A549 treated with RU486 at 1 μM for 4 hours (cell line): ENCODE measurements around the gene FNBP1L. TPM values are rescaled to one million over a fixed set of nuclear protein-coding genes. Genes with fewer than 3 reads are reported as not detected.

Source experiments
- total RNA-seq: library from RNA; stranded (reverse); fragments of 200-300 nt; extraction: Qiagen RNA extraction; gene quantifications from 5 replicates; pipeline ENCODE4 v1.2.3, GENCODE V29; 2022; ENCODE audit warnings: low read depth

Gene FNBP1L
- 7.5 to 20.5 TPM (median 18.3 TPM) in 5 replicates for total RNA-seq

DNA sequence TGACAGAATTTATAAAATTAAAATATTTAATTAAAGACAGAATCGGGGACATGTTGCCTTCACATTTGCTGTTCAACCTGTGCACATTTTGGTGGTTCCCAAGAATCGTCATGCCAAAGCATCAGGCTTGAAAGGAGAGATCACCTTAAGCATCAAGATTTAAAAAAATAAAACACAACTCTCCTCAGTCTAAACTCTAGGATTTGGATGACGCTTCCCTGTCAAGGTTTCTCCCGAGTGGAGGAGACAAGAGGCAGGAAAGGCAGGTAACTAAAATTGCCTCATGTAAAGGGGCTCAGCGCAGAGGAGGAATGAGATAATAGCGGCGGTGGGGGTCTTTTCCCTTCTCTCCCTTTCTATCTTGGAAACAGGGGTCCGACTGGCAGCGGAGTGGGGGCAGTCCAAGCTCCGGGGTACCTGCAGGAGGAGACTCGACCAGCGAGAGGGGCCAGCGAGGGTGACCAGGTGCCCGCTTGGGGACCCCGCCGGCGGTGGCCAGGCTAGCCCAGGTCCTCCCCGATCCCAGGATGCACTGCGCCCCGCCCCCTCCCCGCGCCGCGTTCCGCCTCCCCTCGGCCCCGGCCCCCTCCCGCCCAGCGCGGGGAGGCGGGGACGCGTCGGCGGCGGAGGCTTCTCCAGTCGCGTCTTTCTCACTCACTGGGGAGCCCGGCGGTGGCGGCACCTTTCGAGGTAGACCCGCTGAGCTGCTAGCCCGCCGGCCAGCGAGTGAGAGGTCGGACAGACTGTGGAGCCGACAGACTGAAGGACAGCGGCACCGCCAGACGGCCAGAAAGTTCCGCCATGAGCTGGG, at the start of gene FNBP1L:
Gene FNBP1L, plus strand, starts transcription at position 638 of the 811 bp plus-strand sequence. Its CDS starts 164 bp downstream, at position 802.

Other genes starting within 250 kb of the FNBP1L start
- gene DR1, start 102.2 kb upstream of the FNBP1L start, total RNA-seq: 25.8 to 38.7 TPM (median 35.1 TPM) in 5 replicates
- 58.1 to 72.6 TPM (median 64.0 TPM) in 5 replicates for gene BCAR3, start 233.7 kb downstream of the FNBP1L start, total RNA-seq